ENCODE results near the gene CD207.
"Not testable (repeated sequence)": the region's sequence is repeated elsewhere in the genome, so short reads cannot be mapped to it uniquely, and the experiment has no call there.

The CD207 gene

GRCh38 chr2:70828914-70829824, 6.4 kb downstream of the CD207 start:
- no peak for DNase-seq

DNA sequence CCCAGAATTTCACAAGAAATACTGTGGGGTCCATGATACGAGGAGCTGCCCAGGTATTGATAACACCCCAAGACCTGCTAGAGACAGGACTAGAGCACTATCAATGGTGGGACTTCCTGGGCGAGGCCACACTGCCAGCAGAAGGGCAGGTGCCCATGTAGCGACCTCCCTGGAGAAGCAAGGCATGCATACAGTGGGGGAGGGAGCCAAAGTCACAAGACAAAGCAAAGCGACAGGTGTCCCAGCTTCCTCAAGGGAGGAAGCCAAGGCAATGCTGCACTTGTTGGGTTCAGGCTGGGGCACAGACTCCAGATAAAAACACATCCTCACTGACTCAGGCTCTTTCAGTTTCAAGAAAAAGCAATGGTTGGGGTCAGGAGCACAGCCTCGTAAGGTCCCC, 7.5 kb downstream of the CD207 start:
- no peak for DNase-seq

GRCh38 chr2:70827388-70827787, 8.2 kb downstream of the CD207 start:
- DNase-seq, result no peak

- DNase-seq, result no peak
These were observed 8.8 kb downstream of the CD207 start for GRCh38 chr2:70826696-70827350.

GRCh38 chr2:70823249-70823648, 12.4 kb downstream of the CD207 start:
- no peak for DNase-seq

DNA sequence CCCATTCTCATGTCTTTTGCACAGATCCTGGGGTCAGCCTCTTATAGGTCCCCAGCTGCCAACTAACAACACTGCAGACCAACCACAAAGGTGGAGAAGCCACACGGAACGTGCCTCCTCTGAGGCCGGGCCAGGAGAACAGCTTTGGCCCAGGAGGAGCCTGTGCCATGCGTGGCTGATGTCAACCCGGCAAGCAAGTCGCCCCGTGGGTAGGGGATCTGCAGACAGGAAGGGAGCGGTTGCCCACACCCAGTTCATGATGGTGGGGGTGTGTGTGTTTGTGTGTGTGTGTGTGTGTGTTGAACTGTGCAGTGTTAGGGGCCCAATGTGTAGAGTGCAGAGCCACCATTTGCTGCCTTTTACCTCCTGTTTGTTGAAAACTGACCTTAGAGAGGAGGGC, 12.8 kb downstream of the CD207 start:
- DNase-seq, result no peak

DNA sequence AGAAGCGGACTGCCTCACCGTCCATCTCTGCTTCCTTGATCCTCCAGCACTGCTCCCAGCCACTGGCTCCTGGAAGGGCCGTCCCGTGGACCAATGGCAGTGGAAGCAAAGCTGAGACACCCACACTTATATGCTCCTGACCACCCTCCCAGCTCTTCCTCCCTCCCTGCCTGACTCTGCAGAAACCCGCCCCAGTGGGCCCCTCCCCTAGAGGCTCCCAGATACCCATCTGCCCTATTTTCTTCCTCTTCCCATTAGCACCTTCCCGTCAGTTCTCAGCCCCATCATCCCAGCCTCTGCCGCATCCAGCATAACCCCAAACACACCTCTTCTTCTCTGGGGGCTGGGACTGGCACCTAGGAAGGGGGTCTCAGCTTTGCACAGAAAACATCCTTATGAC, 15.1 kb downstream of the CD207 start, which contains the start of gene CLEC4F:
CLEC4F (minus strand) TSS at position 101 of the 400 bp plus-strand sequence; CDS start at position 25, 76 bp downstream.
- DNase-seq, result no peak

GRCh38 chr2:70817284-70817954, 18.2 kb downstream of the CD207 start:
- DNase-seq, result no peak

- DNase-seq, result no peak
These were observed 18.9 kb downstream of the CD207 start for GRCh38 chr2:70816726-70817125.

DNA sequence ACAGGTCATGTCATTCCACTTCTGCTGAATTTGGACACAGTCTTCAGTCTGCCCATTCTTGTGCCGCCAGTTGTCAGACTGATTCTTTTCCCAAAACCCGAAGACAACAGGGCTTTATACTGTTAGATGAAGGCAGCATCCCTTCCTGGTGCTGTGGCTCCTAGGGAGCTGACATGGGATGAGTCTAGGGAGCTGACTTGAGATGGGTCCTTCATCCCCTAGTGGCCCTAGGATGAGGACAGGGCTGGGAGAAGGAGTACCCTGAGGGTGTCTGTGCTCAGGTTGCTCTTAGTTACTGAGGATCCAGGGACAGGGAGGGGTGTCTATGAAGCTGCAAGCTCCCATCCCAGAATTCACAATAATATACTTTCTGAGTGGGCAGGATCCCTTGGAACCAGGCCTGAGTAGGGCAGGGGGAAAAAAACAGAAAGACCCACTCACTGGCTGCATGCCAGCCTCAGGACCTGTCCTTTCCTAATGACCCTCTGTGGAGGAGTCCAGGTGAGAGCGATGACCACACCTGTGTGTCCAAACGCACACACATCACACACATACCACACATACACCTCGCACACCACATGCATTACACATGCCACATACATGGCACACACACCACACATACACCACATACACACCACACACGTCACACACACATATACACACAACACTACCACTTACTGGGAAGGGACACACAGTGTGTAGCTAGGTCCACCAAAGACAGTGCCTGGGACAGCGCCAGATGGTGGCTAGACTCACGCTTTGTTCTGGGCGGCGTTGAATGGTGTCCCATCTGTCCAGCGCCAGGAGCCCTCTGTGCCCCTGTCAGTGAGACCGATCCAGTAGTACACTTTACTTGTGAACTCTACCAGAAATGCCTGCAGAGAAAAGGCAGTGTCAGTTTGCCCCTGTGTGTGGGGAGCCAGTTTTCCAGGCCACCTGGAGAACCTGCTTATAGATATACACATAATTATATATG, 26.3 kb downstream of the CD207 start:
- DNase-seq, result no peak

DNA sequence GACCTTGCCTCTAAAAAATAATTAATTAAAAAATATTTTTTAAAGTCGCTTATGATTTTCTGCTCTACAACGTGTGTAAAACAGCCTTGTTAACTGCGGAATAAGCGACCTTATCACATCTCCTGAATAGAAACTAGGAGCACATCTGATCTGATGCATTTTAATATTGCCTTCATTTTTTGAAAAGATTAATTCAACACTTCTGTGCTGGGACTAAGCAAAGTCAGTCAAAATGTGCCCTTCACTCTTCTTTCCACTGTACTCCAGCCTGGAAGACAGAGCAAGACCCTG, 27.8 kb downstream of the CD207 start:
- no peak for DNase-seq

DNA sequence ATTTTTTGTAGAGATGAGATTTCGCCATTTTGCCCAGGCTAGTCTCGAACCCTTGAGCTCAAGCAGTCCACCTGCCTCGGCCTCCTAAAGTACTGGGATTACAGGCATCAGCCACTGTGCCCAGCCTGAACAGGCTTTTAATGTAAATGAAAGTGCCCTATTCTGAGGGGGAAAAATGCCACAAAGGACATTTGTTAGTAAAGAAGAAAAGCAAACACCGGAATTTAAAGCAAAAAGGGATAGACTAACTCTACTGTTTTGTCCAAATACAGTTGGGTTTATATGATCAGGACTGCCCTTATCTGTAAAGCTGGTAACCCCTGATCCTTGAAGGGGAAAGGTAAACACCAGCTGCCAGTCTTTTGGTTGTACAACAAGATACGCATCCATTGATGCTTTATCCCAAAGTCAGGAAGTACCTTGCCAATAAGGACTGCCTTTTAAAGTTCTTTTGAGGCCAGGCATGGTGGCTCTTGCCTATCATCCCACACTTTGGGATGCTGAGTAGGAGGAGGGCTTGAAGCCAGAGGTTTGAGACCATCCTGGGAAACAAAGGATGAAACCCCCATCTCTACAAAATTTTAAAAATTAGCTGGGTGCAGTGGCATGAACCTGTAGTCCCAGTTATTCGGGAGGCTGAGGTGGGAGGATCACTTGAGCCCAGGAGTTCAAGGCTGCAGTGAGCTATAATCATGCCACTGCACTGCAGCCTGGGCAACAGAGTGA, 28.4 kb downstream of the CD207 start:
- no peak for DNase-seq

DNA sequence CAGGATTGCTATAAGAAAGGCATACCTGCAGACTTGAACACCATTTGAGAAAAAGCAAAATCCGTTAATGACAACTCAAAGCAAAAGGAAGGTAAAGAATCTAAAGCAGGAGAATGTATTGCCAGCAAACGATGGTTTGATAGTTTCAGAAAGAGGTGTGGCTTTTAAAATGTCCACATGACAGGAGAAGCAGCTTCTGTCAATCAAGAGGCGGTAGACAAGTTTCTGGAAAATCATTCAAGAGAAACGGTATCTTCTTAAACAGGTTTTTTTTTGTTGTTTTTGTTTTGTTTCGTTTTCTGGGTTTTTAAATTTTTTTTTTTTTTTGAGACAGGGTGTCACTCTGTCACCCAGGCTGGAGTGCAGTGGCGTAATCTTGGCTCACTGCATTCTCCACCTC, 29.0 kb downstream of the CD207 start:
- DNase-seq, result no peak

GRCh38 chr2:70806013-70806412, 29.6 kb downstream of the CD207 start:
- DNase-seq, result no peak

GRCh38 chr2:70801607-70802263, 33.9 kb downstream of the CD207 start:
- no peak for DNase-seq

GRCh38 chr2:70799706-70800105, 35.9 kb downstream of the CD207 start:
- no peak for DNase-seq

DNA sequence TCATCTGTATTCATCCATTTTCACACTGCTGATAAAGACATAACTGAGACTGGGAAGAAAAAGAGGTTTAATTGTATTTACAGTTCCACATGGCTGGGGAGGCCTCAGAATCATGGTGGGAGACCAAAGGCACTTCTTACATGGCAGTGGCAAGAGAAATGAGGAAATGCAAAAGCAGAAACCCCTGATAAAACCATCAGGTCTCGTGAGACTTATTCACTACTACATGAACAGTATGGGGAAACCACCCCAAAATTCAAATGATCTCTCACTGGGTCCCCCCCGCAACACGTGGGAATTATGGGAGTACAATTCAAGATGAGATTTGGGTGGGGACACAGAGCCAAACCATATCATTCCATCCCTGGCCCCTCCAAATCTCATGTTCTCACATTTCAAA, 37.6 kb downstream of the CD207 start:
- DNase-seq, result not testable (repeated sequence)

- no peak for DNase-seq
These were observed 38.1 kb downstream of the CD207 start for GRCh38 chr2:70797506-70797905.

DNA sequence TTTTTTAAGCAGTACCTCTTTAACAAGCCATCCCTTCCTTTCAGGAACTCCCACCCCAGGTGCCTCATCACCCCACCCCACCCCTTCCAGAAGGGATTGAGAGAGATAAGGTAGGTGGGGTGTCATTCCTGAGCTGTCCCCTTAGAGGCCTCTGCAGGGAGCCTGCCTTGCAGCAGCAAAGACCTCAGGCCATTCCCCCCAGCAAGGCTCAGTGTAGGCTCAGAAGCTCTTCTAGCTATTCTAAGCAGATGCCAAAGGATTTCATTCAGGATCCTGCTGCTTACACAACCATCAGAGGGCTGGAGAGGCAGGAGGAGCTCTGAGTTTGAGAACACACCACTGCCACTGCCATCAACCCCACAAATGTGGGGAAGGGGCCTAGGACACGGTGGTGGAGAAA, 39.4 kb downstream of the CD207 start:
- no peak for DNase-seq

DNA sequence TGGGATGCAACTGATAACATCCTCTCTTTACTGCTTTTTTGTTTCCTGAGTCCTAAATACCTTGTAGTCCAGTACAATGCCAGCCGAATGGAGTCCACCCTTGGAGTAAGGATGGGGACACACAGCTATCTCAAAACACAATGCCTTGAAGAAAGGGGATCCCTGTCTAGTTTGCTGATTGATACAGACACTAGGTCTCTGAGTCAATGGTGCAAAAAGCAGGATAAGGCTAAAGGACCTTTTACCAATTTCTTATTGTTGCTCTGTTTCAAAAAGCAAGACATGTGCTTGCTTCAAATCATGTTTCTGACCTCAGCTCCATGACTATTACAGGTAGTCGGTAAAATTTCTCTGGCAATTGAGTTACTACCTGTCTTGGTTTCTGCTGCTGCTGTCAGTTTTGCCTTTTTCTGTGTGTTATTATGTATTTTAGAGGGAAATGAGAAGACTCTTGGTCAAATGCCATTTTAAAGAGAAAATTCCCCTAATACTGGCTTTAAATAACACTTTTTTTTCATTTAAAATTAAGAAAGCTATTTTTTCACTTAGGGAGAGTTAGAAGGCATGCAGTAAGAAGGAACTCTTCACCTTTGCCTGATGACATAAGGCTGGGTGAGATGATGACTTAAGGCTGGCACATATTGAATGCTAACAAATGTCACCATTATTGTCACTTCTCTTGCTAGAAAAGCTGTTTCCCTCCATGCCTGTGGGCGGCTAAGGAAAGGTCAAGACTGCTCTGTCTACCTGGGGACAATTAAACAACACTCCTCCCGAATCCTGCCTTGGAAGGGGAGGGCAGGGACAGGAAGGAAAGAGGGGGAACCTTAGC, 40.2 kb downstream of the CD207 start:
- no peak for DNase-seq
